NB4 (cell line): ENCODE measurements around the gene NLRP6.

Experiments used
- MYC ChIP-seq: IDR thresholded peaks from 2 replicates; pipeline ENCODE4 v1.6.1; 2011; ENCODE audit warnings: low read depth, low read length
- TF ChIP-seq, protein P1 (sequence below): IDR thresholded peaks from one replicate; pipeline ENCODE4 v1.5.1; 2012; ENCODE audit warnings: low read depth, low read length

DNA sequence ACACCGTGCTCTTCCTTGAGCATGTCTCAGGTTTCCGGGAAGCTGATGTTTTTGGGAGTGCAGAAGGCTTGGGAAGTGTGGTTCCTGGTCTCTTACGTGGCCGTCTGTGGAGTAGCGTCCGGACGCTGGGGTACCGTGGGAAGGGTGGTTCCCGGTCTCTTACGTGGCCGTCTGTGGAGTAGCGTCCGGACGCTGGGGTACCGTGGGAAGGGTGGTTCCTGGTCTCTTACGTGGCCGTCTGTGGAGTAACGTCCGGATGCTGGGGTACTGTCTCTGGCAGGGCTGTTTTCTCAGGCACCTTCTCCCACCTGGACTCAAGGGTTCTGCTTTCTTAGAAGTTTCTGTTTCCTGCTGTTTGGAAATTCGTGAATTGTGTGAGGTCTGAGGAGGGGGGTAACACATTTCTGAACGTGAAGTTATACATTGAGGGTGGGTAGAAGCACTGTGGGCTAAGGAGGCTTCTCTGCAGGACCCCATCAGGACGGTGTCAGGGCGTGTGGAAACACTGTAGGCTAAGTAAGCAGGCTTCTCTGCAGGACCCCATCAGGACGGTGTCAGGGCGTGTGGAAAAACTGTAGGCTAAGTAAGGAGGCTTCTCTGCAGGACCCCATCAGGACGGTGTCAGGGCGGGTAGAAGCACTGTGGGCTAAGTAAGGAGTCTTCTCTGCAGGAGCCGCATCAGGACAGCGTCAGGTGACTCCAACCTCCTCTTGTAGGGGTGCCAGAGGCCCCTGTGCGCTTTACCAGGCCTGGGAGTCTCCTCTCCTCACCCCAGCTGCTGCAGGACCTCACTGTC, 47.8 kb downstream of the NLRP6 start:
- TF ChIP-seq, protein P1, sequence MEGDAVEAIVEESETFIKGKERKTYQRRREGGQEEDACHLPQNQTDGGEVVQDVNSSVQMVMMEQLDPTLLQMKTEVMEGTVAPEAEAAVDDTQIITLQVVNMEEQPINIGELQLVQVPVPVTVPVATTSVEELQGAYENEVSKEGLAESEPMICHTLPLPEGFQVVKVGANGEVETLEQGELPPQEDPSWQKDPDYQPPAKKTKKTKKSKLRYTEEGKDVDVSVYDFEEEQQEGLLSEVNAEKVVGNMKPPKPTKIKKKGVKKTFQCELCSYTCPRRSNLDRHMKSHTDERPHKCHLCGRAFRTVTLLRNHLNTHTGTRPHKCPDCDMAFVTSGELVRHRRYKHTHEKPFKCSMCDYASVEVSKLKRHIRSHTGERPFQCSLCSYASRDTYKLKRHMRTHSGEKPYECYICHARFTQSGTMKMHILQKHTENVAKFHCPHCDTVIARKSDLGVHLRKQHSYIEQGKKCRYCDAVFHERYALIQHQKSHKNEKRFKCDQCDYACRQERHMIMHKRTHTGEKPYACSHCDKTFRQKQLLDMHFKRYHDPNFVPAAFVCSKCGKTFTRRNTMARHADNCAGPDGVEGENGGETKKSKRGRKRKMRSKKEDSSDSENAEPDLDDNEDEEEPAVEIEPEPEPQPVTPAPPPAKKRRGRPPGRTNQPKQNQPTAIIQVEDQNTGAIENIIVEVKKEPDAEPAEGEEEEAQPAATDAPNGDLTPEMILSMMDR: no peak
- no peak for TF ChIP-seq MYC
